HG03565 (cell line): Measurements from ENCODE around the gene THAP6.
"Not testable (repeated sequence)": the region's sequence is repeated elsewhere in the genome, so short reads cannot be mapped to it uniquely, and the experiment has no call there.

Source experiments
- ATAC-seq: cut with Tn5 transposase; IDR thresholded peaks from one replicate; pipeline ENCODE4 v1.9.1; 2021; ENCODE audit warnings: mild to moderate bottlenecking, moderate library complexity; ENCODE audit not compliant: unreplicated experiment

THAP6 gene

GRCh38 chr4:75525086-75525485, 10.8 kb downstream of the THAP6 start:
- ATAC-seq, result no peak

GRCh38 chr4:75525910-75526309, 11.6 kb downstream of the THAP6 start:
- ATAC-seq, result no peak

GRCh38 chr4:75527482-75527881, 13.2 kb downstream of the THAP6 start:
- no peak for ATAC-seq

GRCh38 chr4:75530556-75531322, 16.5 kb downstream of the THAP6 start:
- ATAC-seq, result no peak

- not testable (repeated sequence) for ATAC-seq
Measured at GRCh38 chr4:75531536-75532143, 17.4 kb downstream of the THAP6 start.

- ATAC-seq, result not testable (repeated sequence)
Measured at GRCh38 chr4:75533339-75533887, 19.1 kb downstream of the THAP6 start.

- not testable (repeated sequence) for ATAC-seq
Measured at GRCh38 chr4:75533926-75534325, 19.7 kb downstream of the THAP6 start.

- not testable (repeated sequence) for ATAC-seq
Measured at GRCh38 chr4:75537308-75537707, 23.0 kb downstream of the THAP6 start.

- ATAC-seq, result no peak
Measured at GRCh38 chr4:75542824-75543223, 28.6 kb downstream of the THAP6 start.

- ATAC-seq, result not testable (repeated sequence)
Measured at GRCh38 chr4:75544220-75544619, 29.9 kb downstream of the THAP6 start.

- ATAC-seq, result no peak
Measured at GRCh38 chr4:75544870-75545269, 30.6 kb downstream of the THAP6 start.

- no peak for ATAC-seq
Measured at GRCh38 chr4:75545526-75545925, 31.3 kb downstream of the THAP6 start.

- ATAC-seq, result no peak
Measured at GRCh38 chr4:75547647-75548387, 33.5 kb downstream of the THAP6 start.

GRCh38 chr4:75549019-75549418, 34.7 kb downstream of the THAP6 start:
- ATAC-seq, result no peak

- ATAC-seq, result no peak
Measured at GRCh38 chr4:75552452-75552851, 38.2 kb downstream of the THAP6 start.

- peak; percentile 98 for ATAC-seq
Measured at GRCh38 chr4:75555294-75556164, 41.3 kb downstream of the THAP6 start, which contains the start of gene ODAPH. ODAPH (plus strand) TSS chr4:75556066; CDS start chr4:75556083, 17 bp downstream.

- no peak for ATAC-seq
Measured at GRCh38 chr4:75557696-75558095, 43.4 kb downstream of the THAP6 start.

- ATAC-seq, result no peak
Measured at GRCh38 chr4:75561789-75562188, 47.5 kb downstream of the THAP6 start.

GRCh38 chr4:75564023-75564422, 49.8 kb downstream of the THAP6 start:
- no peak for ATAC-seq

- no peak for ATAC-seq
Measured at GRCh38 chr4:75565481-75565880, 51.2 kb downstream of the THAP6 start.
